GM19372 (cell line): ENCODE data around the gene MMP24.

Experiments used
- ATAC-seq: cut with Tn5 transposase; IDR thresholded peaks from one replicate; pipeline ENCODE4 v1.9.1; 2021; ENCODE audit warnings: mild to moderate bottlenecking, low read depth, moderate library complexity; ENCODE audit not compliant: unreplicated experiment

Gene MMP24

DNA sequence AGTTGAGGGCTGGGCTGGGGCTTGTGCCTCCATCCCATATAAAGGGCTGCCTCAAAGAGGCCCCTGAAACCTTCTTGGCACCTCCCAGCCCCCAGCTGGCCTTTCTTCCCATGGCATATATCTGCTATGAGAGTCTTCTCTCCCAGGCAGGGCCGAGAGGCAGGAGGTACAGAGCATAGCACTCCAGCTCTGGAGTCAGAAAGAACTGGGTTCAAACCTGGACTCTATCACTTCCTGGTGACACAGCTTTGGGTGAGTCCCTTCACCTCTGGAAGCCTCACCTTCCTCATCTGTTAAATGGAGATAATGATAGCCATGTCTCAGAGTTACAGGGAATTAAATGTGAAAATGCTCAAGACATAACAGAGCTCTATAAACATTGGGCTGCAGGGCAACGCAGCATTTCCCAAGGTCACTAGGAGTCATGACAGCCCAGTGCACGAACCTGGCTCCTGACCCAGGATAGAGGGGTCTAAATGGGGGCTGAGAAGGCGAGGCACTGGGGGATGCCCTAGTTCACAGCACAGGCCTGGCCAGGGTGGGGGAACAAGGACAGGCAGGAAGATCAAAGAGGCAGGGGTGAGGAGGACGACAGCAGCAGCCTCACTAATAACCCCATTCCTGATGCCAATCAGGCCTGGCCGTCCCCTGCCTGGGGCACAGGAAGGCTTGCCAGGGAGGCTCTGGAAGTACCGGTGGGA is 63.8 kb downstream of the MMP24 start:
- ATAC-seq: no peak

DNA sequence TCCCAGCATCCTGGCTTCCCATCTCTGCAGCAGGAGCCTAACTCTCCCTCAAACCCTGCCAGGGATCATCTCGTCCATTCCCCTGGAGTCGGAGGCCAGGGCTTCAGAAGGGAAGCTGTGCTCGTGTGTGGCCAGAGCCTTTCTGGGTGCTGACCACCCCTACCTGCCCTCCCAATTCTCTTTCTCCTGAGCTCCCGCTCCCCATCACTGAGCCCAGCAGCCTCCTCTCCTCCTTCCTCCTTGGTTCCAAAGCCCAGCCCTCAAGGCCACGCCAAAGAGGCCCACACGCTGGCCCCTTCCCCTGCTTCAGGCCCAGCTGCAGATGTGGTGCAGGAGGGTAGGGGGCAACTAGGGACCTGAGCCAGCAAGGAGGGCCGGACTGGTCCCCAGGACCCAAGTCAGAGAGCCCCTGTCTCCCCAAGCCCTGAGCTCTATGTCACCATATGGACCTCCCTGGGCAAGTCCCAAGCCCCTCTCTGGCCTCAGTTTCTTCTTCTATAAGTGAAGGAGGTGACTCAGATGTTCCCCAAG is 64.5 kb downstream of the MMP24 start:
- no peak for ATAC-seq

- ATAC-seq: no peak
Measured at GRCh38 chr20:35291654-35292503, 65.4 kb downstream of the MMP24 start, which contains the start of gene FAM83C. FAM83C (minus strand) TSS chr20:35292425; CDS start chr20:35292304, 121 bp downstream.

GRCh38 chr20:35292504-35293285 is 66.2 kb downstream of the MMP24 start:
- no peak for ATAC-seq

DNA sequence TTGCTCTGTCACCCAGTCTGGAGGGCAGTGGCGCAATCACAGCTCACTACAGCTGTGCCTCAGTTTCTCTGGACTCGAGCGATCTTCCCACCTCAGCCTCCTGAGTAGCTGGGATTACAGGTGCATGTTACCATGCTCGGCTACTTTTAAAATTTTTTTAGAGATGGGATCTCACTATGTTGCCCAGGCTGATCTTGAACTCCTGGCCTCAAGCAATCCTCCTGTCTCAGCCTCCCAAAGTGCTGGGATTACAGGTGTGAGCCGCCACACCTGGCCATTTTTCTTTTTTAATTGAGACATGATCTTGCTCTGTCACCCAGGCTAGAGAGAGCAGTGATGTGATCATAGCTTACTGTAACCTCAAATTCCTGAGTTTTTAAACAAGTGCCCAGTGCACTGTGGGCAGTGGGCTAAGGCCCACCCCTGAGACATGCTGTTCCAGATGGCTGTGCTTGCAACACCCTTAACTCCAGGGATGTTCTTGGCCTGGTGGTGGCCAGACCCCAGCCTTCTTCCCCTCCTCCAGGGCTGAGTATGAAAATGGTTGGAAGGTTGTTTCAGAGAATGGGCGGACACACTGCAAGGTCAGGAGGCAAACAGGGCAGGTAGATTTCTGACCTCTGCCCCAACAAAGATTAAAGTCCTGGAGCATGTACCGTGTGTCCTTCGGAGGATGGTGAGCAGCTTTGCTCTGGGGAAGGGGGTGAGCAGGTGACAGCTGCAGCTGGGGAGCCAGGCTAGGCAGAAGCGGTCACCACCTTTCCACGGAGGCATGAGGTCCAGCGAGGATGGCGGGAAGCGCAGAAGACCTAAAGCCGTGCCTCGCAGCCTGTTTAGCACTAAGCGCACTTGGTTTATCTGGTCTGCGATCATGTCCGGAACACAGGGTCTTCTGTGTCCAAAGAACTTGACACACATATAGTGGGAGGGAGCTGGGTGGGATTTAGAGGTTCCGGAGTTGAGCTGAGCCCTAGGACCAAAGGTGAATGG is 67.1 kb downstream of the MMP24 start:
- ATAC-seq: no peak

- no peak for ATAC-seq
Measured at GRCh38 chr20:35294293-35294685, 67.8 kb downstream of the MMP24 start.

DNA sequence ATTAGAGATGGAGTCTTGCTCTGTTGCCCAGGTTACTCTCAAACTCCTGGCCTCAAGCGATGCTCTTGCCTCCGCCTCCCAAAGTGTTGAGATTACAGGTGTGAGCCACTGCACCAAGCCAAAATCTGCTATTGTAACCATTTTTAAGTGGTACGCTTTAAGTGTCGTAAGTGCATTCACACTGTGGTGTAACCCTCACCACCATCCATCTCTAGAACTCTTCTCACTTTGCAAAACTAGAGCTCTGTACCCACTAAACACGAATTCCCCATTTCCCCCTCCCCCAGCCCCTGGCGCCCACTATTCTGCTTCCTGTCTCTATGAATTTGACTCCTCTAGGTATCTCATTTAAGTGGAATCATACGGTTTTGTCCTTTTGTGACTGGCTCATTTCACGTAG is 68.6 kb downstream of the MMP24 start:
- no peak for ATAC-seq

DNA sequence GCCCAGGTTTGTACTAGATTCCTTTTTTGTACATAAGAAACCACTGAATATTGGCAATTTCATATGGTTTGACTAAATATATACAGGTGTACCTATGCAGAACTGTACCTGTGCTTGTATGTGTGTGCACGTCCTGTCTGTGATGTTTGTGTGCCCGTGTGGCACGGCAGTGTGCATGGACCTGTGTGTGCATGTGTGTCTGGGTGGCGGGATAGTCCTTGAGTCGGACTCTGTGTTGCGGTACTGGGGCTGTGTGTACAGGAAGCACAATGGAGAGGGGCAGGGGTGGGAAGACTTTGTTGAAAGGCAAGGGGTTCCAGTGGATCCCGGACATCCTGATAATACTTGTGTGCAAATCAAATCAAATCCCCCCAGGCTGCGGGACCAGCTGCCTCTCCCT is 69.2 kb downstream of the MMP24 start:
- ATAC-seq: no peak

GRCh38 chr20:35296101-35296554 is 69.6 kb downstream of the MMP24 start:
- ATAC-seq: no peak

- no peak for ATAC-seq
Measured at GRCh38 chr20:35297155-35297554, 70.7 kb downstream of the MMP24 start.

DNA sequence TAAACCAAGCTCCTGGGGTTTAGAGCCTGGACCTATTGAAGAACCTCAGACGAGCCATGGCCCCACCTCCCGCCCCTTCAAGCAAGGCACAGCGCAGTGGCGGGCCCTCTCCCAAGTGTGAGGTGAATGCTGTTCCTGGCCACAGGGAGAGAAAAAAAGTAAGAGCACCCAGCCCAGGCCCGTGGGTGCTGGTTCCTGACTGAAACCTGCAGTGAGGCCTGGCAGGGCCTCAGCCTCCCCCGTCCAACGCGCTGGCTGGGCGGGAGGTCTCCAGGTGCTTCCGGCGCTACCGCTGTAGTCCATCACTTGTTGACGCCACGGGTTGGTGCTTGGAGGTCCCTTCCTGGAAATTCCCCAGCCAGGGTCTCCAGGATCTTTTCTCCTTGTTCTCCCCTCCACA is 71.2 kb downstream of the MMP24 start:
- ATAC-seq: no peak

DNA sequence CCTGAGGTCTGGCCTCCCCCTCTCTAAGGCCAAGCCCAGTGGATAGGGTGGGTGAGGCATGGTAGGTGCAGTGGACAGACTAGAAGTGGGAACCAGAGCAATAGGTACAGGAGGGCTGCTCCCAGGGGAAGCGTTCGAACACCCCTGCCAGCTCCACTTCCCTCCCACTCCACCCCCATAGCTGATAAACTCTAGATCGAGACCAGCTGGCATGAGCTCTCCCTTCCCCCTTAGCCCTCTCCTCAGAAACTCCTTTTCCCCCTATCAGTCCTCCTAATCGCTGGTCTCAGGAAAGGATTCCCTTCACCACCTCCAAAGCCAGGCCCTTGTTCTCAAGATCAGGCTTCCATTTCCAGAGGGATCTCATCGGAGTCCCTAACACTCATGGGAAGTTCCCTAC is 71.8 kb downstream of the MMP24 start:
- ATAC-seq: no peak

DNA sequence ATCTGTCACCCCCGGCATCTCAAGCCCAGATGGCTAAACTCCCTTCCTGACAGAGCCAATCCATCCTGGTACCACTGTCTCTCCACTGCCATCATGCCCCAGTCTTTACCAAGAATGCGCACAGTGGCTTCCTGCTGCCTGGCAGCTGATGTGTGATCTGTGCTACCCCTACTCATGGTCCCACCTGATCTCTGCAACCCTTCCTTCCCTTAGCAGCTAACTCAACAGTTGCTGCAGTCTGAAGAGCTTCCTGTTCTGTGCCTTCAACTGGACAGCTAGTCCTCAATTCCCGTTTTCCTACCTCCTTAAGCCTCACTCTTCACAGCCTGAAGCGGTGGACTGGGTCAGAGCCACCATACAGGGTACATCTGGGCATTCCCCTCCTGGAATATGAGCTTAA is 73.3 kb downstream of the MMP24 start:
- no peak for ATAC-seq

DNA sequence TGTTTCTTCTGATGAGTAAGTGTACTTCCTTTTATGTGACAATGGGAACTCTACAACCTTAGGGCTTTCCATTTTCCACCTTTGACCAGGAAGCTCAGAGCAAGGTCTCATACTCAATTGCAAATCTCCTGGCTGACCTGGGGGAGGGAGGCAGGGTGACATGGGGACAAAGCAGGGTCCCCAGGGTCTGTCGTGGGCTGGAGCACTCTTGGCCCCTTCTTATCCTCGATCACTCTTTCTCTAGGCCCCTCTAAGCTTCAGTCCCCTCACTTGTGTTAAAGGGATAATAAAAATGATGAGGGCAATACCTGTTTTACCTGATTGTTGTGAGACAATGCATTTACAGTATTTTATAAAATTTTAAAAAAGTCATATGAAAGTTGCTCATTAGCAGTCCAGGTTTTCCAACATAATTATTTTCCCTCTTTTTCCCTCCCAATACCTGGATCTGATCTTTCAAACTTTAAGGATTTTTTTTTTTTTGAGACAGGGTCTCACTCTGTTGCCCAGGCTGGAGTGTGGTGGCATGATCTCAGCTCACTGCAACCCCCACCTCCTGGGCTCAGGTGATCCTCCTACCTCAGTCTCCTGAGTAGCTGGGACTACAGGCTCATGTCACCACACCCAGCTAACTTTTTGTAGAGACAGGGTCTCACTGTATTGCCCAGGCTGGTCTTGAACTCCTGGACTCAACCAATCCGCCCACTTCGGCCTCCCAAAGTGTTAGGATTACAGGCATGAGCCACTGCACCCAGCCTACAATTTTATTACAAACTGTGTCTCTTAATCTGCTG is 74.2 kb downstream of the MMP24 start:
- no peak for ATAC-seq

DNA sequence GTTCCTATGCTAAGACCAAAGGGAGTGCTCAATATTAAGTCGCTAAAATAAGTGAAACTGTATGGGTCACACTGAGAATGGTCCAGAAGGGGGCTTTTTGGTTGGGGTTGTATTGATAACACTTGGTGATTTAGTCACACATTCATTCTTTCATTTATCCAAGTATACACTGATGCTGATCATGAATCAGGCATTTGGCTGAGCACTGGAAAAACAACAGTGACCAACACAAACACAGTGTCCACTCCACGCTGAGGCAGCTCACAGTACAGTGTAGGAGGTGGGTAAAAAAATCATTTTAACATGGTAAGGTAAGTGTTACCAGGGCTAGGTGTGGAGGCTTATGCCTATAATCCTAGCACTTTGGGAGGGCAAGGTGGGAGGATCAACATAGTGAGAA is 74.9 kb downstream of the MMP24 start:
- ATAC-seq: no peak

GRCh38 chr20:35302421-35303335 is 76.2 kb downstream of the MMP24 start:
- no peak for ATAC-seq

DNA sequence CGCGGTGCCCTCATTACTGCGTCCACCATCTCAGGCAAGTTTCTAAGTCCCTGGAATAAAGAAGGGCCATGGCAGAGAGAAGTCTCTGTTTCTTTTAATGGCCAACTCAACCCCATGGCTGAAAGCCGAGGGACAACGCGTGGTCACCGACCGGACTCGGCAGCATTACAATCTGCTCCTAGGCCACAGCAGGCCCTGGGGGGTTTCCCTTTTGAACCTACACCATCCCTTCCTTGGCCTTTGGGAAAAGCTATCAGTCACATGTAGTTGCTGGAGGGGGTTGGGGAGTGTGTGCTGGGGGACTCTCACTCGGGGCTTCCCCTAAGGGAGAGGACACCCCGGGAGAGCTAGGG is 76.9 kb downstream of the MMP24 start:
- no peak for ATAC-seq
